ENCODE measurements around the gene VIPR2.
"Not testable (repeated sequence)": the region's sequence is repeated elsewhere in the genome, so short reads cannot be mapped to it uniquely, and the experiment has no call there.

VIPR2 gene

GRCh38 chr7:159104188-159104920 is 40.3 kb downstream of the VIPR2 start:
- DNase-seq (ENCODE audit: low spot score): no peak

- no peak for DNase-seq (ENCODE audit: low spot score)
Measured at GRCh38 chr7:159103382-159104187, 41.1 kb downstream of the VIPR2 start.

- DNase-seq (ENCODE audit: low spot score): no peak
Measured at GRCh38 chr7:159102681-159103381, 41.8 kb downstream of the VIPR2 start.

DNA sequence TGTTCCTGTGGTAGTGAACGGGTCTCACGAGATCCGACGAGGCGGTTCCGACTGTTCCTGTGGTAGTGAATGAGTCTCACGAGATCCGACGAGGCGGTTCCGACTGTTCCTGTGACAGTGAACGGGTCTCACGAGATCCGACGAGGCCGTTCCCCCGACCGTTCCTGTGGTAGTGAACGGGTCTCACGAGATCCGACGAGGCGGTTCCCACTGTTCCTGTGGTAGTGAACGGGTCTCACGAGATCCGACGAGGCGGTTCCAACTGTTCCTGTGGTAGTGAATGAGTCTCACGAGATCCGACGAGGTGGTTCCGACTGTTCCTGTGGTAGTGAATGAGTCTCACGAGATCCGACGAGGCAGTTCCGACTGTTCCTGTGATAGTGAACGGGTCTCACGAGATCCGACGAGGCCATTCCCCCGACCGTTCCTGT is 43.0 kb downstream of the VIPR2 start:
- not testable (repeated sequence) for DNase-seq (ENCODE audit: low spot score)

- not testable (repeated sequence) for DNase-seq (ENCODE audit: low spot score)
Measured at GRCh38 chr7:159101083-159101395, 43.6 kb downstream of the VIPR2 start.

DNA sequence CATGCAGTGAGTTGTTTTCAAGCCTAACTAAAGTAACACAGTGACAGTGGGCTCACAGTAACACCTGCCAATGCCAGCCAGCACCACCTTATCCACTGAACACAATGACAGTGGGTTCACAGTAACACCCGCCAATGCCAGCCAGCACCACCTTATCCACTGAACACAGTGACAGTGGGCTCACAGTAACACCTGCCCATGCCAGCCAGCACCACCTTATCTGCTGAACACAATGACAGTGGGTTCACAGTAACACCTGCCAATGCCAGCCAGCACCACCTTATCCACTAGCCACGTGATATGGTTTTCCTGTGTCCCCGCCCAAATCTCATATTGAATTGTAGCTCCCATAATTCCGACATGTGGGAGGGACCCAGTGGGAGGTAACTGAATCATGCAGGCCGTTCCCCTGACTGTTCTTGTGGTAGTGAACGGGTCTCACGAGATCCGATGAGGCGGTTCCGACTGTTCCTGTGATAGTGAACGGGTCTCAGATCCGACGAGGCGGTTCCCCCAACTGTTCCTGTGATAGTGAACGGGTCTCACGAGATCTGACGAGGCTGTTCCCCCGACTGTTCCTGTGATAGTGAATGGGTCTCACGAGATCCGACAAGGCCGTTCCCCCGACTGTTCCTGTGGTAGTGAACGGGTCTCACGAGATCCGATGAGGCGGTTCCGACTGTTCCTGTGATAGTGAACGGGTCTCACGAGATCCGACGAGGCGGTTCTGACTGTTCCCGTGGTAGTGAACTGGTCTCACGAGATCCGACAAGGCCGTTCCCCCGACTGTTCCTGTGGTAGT is 44.2 kb downstream of the VIPR2 start:
- DNase-seq (ENCODE audit: low spot score): not testable (repeated sequence)

GRCh38 chr7:159099711-159100231 is 44.9 kb downstream of the VIPR2 start:
- no peak for DNase-seq (ENCODE audit: low spot score)

- no peak for DNase-seq (ENCODE audit: low spot score)
Measured at GRCh38 chr7:159098811-159099655, 45.6 kb downstream of the VIPR2 start.

- DNase-seq (ENCODE audit: low spot score): no peak
Measured at GRCh38 chr7:159098424-159098786, 46.3 kb downstream of the VIPR2 start.

DNA sequence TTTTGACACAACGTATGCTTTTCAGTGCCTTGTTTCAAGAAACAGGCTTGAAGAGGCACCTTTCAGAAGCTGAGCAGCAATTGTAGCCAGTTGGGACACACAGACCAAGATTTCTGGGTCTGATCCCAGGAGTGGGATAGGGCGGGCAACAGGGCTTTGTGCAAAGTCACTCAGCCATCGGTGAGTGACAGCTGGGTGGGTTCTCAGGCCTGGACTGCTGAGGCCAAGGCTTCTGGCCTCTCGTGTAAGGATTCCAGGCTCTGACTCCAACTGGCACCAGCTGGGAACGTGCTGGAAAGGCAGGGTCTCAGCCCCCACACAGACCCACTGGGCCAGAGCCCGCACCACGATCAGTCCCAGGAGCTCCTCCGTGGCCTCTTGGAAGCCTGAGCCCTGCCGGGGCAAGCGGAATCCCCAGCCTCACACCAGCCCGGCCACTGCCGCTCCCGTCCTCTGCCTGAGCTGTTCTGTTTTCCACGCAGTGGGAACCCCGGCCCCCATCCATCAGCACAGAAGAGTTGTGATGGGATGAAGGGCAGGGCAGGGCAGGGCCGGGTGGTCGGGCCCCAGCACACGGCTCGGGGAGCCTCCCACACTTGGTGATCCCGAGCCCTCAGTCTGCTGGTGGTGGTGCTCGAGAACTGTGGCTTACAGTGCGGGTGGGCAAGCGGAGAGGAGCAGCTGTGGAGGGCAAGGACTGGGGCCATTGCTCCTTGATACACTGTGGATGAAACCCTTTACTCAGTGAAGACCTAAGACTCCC is 46.8 kb downstream of the VIPR2 start:
- DNase-seq (ENCODE audit: low spot score): no peak

DNA sequence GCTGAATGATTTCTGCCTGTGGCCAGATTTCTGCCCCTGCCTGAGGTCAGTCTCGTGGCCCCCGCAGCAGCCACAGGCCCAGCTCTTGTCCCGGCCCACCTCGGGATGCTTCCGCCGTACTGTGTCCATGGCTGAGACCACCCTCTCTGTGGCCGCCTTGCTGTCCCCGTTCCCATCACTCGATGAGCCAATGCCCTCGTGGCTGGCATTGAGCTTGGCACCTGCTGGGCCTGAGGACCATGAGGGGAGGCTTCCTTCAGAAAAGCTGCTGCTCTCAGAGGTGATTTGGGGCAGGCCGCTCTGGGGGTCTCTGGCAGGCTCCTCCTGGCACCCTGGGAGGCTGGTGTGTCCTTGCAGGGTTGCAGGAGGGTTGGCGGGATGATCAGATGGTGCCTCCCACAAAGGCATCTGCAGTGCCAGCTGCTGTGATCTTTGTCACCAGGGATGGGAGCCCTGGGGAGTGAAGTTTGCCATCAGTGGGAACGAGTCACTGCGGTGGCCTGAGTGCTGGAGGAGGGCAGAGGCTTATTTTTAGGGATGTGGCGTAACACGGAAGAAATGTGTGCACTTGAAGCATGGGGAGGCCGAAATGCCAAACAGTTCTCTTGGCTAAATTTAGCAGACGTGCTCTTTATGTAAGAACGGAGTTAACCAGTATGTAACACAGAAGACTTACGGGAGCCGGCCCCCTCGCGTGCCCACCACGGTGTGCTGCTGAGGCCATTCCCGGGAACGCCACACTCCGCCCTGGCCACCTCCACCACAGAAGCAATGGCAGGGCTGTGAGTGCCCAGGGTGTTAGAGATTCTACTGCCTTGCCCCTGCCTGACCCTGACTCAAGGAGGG is 47.7 kb downstream of the VIPR2 start:
- DNase-seq (ENCODE audit: low spot score): no peak

GRCh38 chr7:159095979-159096411 is 48.7 kb downstream of the VIPR2 start:
- DNase-seq (ENCODE audit: low spot score): no peak

- no peak for DNase-seq (ENCODE audit: low spot score)
Measured at GRCh38 chr7:159094919-159095915, 49.5 kb downstream of the VIPR2 start.

DNA sequence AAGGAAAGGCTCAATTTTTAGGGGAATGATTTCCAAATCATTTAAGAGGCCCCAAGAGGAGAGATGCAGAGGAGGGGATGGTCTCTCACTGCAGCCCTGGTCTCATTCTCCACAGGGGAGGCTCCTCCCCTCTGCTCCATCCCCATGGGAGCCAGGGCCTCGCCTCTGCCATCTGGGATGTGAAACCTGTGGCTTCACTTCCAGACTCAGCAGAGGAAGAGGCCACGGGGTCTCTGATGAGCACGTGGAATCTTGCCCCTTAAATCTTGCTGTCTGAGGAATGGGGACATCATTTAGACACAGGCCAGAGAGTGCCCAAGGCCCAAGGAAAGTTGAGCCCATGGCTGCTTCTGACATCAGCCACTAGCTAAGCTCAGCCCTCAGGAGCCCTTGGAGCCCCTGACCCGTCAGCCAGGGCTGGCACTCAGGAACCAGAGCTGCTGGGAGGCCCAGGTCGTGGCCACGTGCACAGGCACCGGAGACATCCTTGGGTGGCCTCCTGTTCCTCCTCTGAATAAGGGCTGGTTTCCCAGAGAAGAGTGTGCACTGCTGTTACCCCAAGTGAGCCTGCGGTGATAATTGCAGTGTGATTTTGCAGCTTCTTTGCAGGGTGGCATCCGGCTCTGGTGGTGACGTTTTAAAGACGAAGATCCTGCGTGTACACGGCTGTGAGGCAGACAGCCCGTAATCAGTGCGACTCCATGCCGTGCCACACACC is 50.5 kb downstream of the VIPR2 start:
- no peak for DNase-seq (ENCODE audit: low spot score)

GRCh38 chr7:159093351-159093971 is 51.2 kb downstream of the VIPR2 start:
- no peak for DNase-seq (ENCODE audit: low spot score)

- DNase-seq (ENCODE audit: low spot score): no peak
Measured at GRCh38 chr7:159092701-159093121, 52.0 kb downstream of the VIPR2 start.

All from hematopoietic multipotent progenitor cell treated with erythropoietin and hydrocortisone succinate and interleukin-3 and kit ligand, for 15 days (in vitro differentiated cells).